ENCODE data around the gene MBNL2. TPM values are rescaled to one million over a fixed set of nuclear protein-coding genes. Genes with fewer than 3 reads are reported as not detected.
"Not testable (repeated sequence)": the region's sequence is repeated elsewhere in the genome, so short reads cannot be mapped to it uniquely, and the experiment has no call there.

Gene MBNL2
- total RNA-seq, 4 donors from 2014 or later = 92.8 to 132 (median 101) TPM

DNA sequence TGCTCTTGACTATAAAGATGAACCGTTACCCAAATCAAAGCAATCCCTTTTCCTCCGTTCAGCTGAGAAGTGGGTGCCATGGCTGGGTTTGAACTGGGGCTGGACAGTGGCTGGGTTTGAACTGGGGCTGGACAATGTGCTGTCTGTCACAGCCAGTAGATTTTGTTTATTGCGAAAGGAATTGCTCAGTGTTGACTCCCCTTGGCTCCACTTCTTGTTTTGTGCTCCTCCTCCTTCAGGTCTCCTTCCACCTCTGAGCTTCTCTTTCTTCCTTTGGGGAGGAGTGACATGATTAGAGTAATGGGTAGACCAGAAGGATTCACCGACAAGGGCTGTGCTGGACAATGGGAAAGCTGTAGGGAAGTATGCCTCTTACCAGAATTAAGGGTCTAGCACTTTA lies 19.4 kb upstream of the MBNL2 start:
- Histone ChIP-seq H3K27ac (replicated peaks in 1 of 4) (no peak overlapping the region), H3K27me3 (no peaks in the 10 kb centered on the region), H3K4me3 (no peak overlapping the region), H3K4me1 (no peaks in the 10 kb centered on the region), H3K36me3 (no peaks in the 10 kb centered on the region), H3K9me3 (no peaks in the 10 kb centered on the region)
- TF ChIP-seq CTCF (IDR thresholded peaks at IDR 0.05) (no peak), EP300 (IDR thresholded peaks at IDR 0.05) (no peak), POLR2AphosphoS5 (IDR thresholded peaks at IDR 0.05) (no peak), POLR2A (IDR thresholded peaks at IDR 0.05; ENCODE audit: low read depth) (no peak)
- no peak for DNase-seq (ENCODE audit: extremely low spot score)
- intact Hi-C loops (cut with DNase I) = no loop called here
- 95% methylated on average over 4 of the region's 4 CpGs for WGBS

DNA sequence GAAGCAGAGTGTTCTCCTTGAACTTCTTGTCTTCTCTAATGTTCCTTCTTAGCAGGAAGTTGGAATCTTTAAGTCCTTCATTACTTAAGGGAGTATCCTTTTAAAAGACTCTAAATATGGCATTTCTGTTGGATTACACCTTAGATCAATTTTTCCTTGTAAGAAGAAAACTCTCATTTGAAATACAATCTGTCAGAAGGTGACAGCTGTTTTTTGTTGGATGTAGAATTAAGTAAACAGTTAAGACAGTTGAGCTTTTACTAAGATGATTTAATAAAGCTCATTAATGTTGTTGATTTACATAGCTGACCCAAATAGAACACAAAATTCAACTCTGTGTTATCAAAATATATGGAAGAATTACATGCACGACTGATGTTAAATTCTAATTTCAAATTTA lies 16.7 kb upstream of the MBNL2 start:
- 41% methylated on average over 1 of the region's 1 CpG for WGBS
- TF ChIP-seq POLR2AphosphoS5 (IDR thresholded peaks at IDR 0.05) (no peak), EP300 (IDR thresholded peaks at IDR 0.05) (no peak), CTCF (IDR thresholded peaks at IDR 0.05) (no peak)
- H3K27ac ChIP-seq (replicated peaks in 1 of 4) = no peak overlapping the region
- H3K9me3 ChIP-seq = no peaks in the 10 kb centered on the region
- H3K4me3 ChIP-seq = no peak overlapping the region
- no peaks in the 10 kb centered on the region for H3K27me3 ChIP-seq
- H3K4me1 ChIP-seq = no peaks in the 10 kb centered on the region
- no peaks in the 10 kb centered on the region for H3K36me3 ChIP-seq
- no peak for DNase-seq (ENCODE audit: extremely low spot score)
- intact Hi-C loops (cut with DNase I) = no loop called here

DNA sequence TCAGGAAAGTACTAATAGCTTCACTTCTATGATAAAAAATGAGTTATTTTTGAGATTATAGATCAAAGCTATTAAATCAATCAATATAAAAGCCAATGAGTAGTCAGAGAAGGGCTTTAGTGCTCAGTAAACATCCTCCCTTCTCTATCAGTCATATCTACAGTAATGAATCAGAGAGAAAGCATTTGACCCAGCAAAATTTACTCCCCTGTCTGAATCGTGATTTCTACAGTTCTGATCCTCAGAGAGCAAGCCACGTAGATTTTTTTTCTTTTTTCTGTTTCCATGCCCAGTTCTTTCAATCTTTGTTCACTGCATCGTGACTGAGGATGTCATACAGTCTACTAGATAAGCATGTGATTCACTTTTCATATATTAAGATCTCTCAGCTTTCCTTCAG lies 16.2 kb upstream of the MBNL2 start:
- Histone ChIP-seq H3K27ac (replicated peaks in 1 of 4) (no peak overlapping the region), H3K4me3 (no peak overlapping the region), H3K9me3 (no peaks in the 10 kb centered on the region), H3K36me3 (no peaks in the 10 kb centered on the region), H3K4me1 (peaks cover 0 to 3% (median under 1%) of the 10 kb centered on the region in 4 donors), H3K27me3 (no peaks in the 10 kb centered on the region)
- TF ChIP-seq EP300 (IDR thresholded peaks at IDR 0.05) (no peak), POLR2A (IDR thresholded peaks at IDR 0.05; ENCODE audit: low read depth) (no peak), POLR2AphosphoS5 (IDR thresholded peaks at IDR 0.05) (no peak), CTCF (IDR thresholded peaks at IDR 0.05) (no peak)
- no peak for DNase-seq (ENCODE audit: extremely low spot score)
- WGBS = 39% methylated on average over 3 of the region's 3 CpGs
- intact Hi-C loops (cut with DNase I) = no loop called here

DNA sequence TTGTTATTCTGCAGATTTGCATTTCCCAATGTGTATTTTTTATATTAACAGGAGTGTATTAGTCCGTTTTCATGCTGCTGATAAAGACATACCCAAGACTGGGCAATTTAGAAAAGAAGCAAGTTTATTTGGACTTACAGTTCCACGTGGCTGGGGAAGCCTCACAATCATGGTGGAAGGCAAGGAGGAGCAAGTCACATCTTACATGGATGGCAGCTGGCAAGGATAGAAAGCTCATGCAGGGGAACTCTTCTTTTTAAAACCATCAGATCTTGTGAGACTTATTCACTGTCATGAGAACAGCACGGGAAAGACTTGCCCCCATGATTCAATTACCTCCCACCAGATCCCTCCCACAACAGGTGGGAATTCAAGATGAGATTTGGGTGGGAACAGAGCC lies 14.9 kb upstream of the MBNL2 start:
- H3K36me3 ChIP-seq; H3K9me3 ChIP-seq; DNase-seq (ENCODE audit: extremely low spot score); intact Hi-C loops (cut with DNase I); H3K4me3 ChIP-seq; H3K27me3 ChIP-seq; H3K27ac ChIP-seq (replicated peaks in 1 of 4): not testable (repeated sequence)
- peaks cover 0 to 15% (median 8%) of the 10 kb centered on the region in 4 donors for H3K4me1 ChIP-seq
- WGBS = 86% methylated on average over 3 of the region's 3 CpGs

DNA sequence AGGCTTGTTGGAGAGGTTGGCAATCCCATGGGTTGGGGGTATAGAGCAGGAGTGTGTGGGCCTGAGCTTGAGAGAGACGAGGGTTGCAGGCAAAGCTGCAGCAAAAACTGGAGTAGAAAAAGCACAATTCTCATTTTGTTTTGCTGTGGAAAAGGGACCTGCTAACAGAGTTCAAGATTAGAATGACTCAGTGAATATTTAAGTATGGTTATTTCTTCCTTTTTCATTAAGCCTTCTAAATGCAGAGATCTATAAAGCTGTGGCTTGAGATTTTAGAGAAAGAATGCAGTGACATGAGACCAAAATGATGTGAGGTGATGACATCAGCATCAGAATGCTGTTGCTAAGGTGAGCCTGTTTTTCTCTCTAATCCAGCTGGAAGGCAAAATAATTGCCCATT lies 10.8 kb upstream of the MBNL2 start:
- TF ChIP-seq POLR2A (IDR thresholded peaks at IDR 0.05; ENCODE audit: low read depth) (no peak), CTCF (IDR thresholded peaks at IDR 0.05) (no peak)
- intact Hi-C loops (cut with DNase I) = loop anchor here (10.0 kb wide), 1 partner anchor 186 kb away; no protein-coding TSS in a partner anchor
- no peak overlapping the region for H3K4me3 ChIP-seq
- H3K4me1 ChIP-seq = peaks cover 0 to 18% (median 12%) of the 10 kb centered on the region in 4 donors
- no peak for DNase-seq (ENCODE audit: extremely low spot score)
- peak overlapping the region; percentile 1 to 44 (median 25) for H3K27ac ChIP-seq (replicated peaks in 1 of 4)
- 75% methylated on average over 1 of the region's 1 CpG for WGBS
- no peaks in the 10 kb centered on the region for H3K9me3 ChIP-seq
- H3K27me3 ChIP-seq = no peaks in the 10 kb centered on the region
- no peaks in the 10 kb centered on the region for H3K36me3 ChIP-seq
